PC-9 (cell line): ENCODE results near the gene PCDH15.

ENCODE experiments used
- EZH2 ChIP-seq: fragments of 200-600 bp; sonication (generic); IDR thresholded peaks from 2 replicates; pipeline ENCODE4 v1.8.0; 2017; ENCODE audit warnings: antibody characterized with exemption, low read depth
- TF ChIP-seq, protein P1 (sequence below): fragments of 200-600 bp; sonication (generic); conservative IDR thresholded peaks from 2 replicates; pipeline ENCODE4 v1.6.1; 2017; ENCODE audit warnings: mixed run types, antibody characterized with exemption, mild to moderate bottlenecking, moderate library complexity

- TF ChIP-seq, protein P1, sequence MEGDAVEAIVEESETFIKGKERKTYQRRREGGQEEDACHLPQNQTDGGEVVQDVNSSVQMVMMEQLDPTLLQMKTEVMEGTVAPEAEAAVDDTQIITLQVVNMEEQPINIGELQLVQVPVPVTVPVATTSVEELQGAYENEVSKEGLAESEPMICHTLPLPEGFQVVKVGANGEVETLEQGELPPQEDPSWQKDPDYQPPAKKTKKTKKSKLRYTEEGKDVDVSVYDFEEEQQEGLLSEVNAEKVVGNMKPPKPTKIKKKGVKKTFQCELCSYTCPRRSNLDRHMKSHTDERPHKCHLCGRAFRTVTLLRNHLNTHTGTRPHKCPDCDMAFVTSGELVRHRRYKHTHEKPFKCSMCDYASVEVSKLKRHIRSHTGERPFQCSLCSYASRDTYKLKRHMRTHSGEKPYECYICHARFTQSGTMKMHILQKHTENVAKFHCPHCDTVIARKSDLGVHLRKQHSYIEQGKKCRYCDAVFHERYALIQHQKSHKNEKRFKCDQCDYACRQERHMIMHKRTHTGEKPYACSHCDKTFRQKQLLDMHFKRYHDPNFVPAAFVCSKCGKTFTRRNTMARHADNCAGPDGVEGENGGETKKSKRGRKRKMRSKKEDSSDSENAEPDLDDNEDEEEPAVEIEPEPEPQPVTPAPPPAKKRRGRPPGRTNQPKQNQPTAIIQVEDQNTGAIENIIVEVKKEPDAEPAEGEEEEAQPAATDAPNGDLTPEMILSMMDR, result no peak
- TF ChIP-seq EZH2, result no peak
Measured at GRCh38 chr10:53939654-53940053, 861.4 kb downstream of the PCDH15 start.
